ENCODE measurements around the gene INVS. TPM values are rescaled to one million over a fixed set of nuclear protein-coding genes. Genes with fewer than 3 reads are reported as not detected.

The INVS gene
- total RNA-seq, 1 donor from 2014 or later: 20.5 TPM

DNA sequence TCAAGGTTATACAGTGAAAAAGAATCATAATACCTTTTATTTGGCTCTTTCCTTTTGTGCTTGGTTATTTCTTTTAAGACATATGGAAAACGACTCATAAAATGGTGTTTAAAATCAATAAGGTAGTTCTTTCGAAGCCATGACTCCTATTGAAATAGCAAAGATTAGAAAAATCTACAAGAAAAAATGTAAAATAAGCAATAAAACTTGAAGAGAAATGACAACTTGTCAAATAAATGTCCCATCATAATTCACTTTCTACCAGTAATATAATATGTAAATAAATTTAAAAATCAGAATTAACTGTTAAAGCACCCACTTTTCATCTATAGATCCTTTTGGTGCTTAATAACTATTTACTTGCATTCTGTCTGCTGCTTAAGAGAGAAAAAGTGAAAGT, 241.2 kb downstream of the INVS start:
- DNase-seq (ENCODE audit: low read depth) (no peak), FAIRE-seq (no peak)
- Histone ChIP-seq H3K36me3 (ENCODE audit: control insufficient read depth, insufficient read depth, low read length) (peaks cover 2% of the 10 kb centered on the region), H3K4me3 (ENCODE audit: low read depth, low read length) (no peak overlapping the region), H3K27me3 (ENCODE audit: control insufficient read depth, insufficient read depth, low read length) (no peaks in the 10 kb centered on the region)
- TF ChIP-seq, protein P1, sequence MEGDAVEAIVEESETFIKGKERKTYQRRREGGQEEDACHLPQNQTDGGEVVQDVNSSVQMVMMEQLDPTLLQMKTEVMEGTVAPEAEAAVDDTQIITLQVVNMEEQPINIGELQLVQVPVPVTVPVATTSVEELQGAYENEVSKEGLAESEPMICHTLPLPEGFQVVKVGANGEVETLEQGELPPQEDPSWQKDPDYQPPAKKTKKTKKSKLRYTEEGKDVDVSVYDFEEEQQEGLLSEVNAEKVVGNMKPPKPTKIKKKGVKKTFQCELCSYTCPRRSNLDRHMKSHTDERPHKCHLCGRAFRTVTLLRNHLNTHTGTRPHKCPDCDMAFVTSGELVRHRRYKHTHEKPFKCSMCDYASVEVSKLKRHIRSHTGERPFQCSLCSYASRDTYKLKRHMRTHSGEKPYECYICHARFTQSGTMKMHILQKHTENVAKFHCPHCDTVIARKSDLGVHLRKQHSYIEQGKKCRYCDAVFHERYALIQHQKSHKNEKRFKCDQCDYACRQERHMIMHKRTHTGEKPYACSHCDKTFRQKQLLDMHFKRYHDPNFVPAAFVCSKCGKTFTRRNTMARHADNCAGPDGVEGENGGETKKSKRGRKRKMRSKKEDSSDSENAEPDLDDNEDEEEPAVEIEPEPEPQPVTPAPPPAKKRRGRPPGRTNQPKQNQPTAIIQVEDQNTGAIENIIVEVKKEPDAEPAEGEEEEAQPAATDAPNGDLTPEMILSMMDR (IDR thresholded peaks at IDR 0.05; ENCODE audit: insufficient read depth, low read length, severe bottlenecking): no peak

DNA sequence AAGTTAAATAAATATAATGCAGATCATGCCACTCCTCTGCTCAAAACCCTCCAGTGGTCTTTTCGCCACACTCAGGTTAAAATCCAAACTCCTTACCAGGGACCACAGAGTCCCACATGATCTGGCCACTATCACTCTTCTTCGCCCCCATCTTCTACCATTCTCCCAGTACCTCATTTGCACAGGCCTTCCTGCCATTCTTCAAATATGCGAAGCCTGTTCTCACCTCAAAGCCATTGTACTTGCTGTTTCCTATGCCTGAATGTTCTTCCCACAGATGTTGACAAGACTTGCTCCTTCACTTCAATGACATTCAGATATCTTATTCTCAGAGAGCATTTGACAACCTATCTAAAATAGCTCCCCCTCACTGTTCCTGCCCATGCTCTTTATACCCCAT, 242.8 kb downstream of the INVS start:
- H3K36me3 ChIP-seq (ENCODE audit: control insufficient read depth, insufficient read depth, low read length): peaks cover 5% of the 10 kb centered on the region
- TF ChIP-seq, protein P1 (IDR thresholded peaks at IDR 0.05; ENCODE audit: insufficient read depth, low read length, severe bottlenecking): no peak
- no peaks in the 10 kb centered on the region for H3K27me3 ChIP-seq (ENCODE audit: control insufficient read depth, insufficient read depth, low read length)
- FAIRE-seq (no peak), DNase-seq (ENCODE audit: low read depth) (no peak)
- H3K4me3 ChIP-seq (ENCODE audit: low read depth, low read length): no peak overlapping the region

DNA sequence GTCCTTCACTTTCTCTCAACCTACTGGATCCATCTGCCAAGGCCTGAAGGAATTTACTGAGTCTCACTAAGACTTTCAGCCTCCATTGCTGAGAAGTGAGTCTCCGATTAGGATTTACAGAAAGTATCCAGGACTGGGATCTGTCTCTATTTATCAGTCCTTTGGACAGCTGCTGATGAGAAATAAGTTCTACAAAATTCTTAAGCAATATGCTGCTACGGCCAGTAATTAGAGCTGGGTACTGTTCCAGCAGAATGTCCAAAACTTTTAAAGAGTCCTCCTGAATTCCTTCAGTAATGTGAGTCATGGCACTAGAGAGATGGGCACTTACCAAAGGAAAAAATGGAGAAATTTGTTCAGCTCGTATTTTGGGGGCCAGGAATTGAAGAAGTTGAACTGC, 247.8 kb downstream of the INVS start:
- TF ChIP-seq, protein P1 (IDR thresholded peaks at IDR 0.05; ENCODE audit: insufficient read depth, low read length, severe bottlenecking): no peak
- Histone ChIP-seq H3K4me3 (ENCODE audit: low read depth, low read length) (no peak overlapping the region), H3K27me3 (ENCODE audit: control insufficient read depth, insufficient read depth, low read length) (no peaks in the 10 kb centered on the region), H3K36me3 (ENCODE audit: control insufficient read depth, insufficient read depth, low read length) (peaks cover 5% of the 10 kb centered on the region)
- FAIRE-seq: no peak
- no peak for DNase-seq (ENCODE audit: low read depth)

DNA sequence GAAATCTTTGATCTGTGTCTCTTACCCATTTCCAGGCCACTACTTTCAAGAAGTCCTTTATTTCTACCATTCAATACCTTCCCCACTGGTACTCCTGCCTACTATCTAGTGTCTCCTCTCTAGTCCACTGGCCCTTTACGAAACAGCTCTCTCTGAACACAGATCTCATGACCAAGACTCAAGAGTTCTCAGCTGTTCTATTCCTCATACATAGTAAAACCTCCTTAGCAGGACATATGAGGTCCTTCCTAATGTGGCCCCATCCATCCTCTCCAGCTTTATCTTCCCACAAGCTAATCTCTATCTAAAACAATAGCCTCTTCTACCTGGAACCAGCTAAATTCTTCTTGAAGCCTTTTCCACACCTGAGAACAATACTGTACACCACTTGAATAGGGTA, 251.1 kb downstream of the INVS start:
- no peak for FAIRE-seq
- no peak for DNase-seq (ENCODE audit: low read depth)
- Histone ChIP-seq H3K27me3 (ENCODE audit: control insufficient read depth, insufficient read depth, low read length) (no peaks in the 10 kb centered on the region), H3K4me3 (ENCODE audit: low read depth, low read length) (no peak overlapping the region), H3K36me3 (ENCODE audit: control insufficient read depth, insufficient read depth, low read length) (peaks cover 5% of the 10 kb centered on the region)
- TF ChIP-seq, protein P1 (IDR thresholded peaks at IDR 0.05; ENCODE audit: insufficient read depth, low read length, severe bottlenecking): no peak

Other genes starting within 250 kb of the INVS start
- gene STX17, start 192.6 kb upstream of the INVS start, total RNA-seq: 12.1 and 20.4 TPM in 2 replicates
- gene ERP44, start 243 bp upstream of the INVS start, total RNA-seq: 6.6 and 12.2 TPM in 2 replicates

Data from bronchial epithelial cell (primary cell).